Activated T-helper 1 cell treated with Interleukin-2 at 50 U/mL for 16 hours (primary cell): Measurements from ENCODE around the gene INHBA.

Source experiments
- DNase-seq: peaks from one replicate; pipeline ENCODE4 v3.0.0-alpha.2; 2020; ENCODE audit warnings: low read depth

INHBA gene

DNA sequence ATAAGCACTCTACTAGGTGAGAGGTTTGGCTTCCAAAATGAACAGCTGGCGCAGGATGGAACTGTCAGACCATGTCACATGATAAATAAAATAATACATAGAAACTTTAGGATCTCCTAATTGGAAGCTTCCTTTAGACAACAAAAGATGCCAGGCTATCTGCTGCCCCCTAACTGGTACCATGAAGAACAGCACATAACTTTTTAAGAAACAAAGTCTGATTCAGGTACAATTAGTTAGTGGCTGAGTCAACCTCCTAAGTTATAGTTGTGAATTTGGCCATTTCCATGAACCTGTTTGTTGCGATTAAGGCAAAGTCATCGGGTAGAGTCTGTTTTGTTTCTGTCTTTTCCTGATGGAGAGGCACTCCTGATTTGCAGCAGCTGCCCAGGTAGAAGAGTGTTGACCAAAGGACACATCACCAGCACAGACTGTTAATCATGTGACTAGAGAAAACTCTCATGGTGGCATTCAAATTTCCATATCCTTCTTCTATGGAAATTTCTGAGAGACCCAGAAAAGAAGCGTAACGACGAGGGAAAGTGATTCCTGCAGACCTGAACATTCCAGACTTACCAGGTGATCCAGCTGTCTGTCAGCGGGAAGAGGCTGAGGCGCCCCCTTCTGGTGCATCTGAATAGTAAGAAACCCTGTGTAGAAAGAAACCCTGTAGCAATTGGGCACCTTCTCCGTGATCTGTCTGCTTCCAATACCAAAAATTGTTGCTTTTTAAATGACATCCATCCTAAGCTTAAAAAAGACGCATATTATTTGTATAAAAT, 8.6 kb upstream of the INHBA start:
- no peak for DNase-seq

DNA sequence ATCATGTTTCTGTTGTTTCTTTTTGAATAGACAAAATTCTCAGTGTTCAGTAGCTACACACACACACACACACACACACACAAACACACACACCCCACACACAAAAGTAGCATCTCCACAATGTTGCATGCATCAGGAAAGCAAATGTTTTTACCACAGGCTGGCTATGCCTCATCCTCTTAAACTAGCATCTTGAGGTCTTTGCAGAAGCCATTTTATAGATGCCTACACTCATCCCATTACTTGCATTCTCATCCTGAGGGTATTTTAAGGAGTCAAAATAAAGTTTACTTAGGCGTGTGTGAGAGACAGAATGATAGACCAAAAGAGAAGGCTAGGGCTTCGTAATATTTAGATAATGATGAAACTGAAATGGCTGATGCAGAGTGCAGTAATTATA, 7.9 kb upstream of the INHBA start:
- no peak for DNase-seq

DNA sequence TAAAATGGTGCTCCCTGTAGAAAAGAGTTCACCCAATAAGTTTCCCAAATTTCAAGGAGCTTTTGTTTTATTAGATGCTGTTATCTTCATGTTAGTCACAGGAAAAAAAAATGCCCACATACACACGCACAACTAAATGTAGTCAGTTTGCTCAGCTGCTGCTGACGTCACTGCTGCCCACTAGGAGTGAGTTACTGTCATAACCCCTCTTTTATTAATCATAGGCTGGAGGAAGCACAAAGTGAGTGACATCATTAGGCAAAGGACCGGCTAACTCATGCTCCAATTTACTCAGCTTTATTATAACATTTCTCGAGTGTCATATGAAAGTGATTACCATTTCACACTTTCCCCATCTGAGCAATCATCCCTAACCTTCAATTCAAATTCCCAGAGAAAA, 6.7 kb upstream of the INHBA start:
- DNase-seq: no peak

DNA sequence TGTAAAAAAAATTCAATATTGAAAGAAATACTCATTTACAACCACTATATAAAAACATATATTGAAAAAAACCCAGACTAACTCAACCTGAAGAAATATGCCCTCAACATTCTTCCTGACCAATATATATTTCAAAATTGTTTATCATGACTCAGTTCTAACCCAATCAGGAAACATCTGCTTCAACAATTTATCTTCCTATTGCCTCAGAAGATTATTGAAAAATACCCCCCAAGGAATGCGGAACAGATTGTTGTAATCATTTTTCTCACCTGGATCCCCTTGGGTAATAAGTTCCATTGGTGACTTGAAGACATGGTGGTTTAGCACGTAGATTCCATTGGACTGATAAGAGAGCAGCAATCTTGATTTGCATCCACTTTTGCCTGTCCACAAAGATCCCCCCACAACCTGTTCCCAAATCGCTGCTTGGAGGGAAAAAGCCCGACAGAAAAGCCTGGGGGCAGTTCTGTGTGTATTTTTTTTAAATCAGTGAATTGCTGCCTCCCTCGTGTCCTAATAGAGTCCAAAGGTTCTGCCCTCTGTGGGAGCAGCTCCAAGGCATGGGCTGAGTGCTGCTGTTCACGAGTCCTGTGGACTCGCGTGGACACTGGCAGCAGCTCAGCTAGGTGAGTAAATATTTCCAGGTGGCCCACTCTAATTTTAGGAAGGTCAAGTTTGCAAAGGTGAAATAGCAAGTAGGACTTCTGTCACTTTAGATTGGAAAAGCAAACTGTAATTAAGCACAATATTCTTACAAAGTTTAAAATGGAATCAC, 5.9 kb upstream of the INHBA start:
- DNase-seq: no peak

DNA sequence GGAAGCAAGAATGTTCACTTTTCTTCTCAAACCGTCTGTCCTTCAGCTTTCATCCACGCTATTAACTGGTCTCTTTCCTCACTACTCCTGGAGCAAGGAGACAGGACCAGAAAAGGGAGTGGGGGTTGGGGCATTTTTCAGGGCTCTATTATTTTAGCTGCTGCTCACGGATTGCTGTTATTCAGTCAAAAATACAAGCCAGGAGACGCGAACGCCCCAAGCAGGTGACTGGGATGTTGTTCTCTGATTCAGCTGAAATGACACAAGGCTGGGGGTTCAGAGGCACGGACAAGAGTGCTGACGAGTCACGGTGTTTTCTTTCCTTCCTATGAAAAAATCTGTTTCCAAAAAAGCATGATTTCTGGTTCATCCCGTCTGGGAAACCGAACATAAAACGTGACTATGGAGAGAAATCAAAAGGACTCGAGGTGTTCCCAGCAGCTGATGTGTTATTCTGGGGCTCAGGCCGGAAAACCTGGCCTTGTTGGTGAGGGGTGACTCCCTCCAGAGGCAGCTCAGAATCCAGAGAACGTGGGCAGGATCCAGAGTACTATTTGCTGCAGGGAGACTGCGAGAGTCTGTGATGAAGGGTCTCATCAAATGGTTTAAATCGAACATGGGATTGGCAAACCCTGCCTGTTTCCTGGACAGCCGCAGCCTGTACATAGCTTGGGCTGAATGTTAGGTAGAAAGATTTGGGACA, 3.5 kb upstream of the INHBA start:
- DNase-seq: no peak

DNA sequence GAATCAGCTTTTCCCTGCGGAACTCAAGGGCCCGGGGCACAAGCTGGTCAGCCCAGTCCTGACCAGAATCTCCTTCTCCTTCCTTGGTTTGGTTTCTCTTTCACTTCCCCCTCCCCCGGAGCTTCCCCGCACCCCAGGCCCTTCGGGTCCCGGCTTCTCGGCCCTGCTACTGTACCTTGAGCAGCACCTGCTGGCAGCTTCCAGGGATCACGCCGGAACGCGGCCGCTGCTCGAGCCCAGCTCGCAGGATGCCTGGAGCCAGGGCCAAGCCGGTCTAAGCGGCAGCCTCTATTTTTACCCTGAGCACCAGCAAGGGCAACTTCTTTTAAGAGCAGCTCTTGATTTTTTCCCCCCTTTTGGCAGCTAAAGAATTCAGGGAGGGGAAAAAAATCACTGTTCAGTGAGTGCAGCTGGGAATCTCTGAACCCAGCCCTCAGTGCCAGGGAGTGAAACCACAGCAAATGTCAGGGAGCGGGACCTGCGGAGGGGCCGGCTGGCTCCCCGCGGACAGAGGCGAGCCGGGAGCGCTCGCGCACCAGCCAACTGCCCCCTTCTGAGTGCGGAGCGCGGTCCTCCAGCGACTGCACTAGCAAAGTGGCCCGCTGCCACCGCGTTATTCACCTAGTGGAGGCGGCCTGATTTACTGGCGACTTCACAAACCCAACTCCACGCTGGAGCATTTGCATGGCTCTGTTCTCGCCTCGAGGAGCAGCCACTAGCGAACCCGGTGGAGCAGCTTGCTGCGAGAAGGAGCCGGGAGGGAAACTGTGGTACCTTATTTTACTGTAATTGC, 2.4 kb upstream of the INHBA start:
- peak; percentile 3 for DNase-seq

DNA sequence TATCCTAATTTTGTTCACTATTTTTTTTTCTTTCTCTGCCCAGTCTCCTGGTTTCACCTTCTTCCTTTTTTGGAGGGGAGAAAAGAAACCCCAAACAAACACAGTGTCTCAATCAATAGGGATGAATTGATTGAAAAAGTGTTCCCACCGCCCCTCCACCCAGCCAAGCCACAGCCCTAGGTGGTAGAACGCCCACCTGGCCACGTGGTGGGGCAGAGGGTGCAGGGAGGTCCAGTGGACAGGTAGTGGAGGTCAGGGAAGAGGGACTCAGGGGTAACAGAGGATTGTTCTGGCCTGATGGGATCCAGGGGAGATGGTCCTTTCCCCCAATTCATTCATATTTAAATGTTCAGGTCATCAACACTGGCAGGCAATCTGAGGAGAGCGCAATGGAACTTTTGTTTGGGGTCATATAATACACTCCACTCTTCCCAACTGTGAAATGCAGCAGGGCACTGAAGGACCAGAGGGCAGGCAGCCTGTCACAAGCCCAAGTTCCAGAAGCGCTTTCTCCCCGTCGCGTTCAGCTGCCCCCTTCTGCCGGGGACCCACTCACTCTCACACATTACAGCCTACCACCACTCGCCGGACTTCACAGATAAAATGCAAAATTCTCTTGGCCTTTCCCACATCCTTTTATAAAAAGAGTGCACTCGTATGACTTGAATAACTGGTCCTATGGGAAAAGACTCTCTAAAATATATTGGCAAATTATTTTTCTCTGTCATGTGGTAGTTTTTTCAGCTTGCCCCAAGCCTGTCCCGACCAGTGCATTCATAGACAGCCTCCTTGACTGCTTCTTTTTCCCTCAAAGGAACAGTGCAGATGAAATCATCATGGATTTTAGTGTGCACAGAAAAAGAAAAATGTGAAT, 1.6 kb downstream of the INHBA start:
- DNase-seq: no peak

DNA sequence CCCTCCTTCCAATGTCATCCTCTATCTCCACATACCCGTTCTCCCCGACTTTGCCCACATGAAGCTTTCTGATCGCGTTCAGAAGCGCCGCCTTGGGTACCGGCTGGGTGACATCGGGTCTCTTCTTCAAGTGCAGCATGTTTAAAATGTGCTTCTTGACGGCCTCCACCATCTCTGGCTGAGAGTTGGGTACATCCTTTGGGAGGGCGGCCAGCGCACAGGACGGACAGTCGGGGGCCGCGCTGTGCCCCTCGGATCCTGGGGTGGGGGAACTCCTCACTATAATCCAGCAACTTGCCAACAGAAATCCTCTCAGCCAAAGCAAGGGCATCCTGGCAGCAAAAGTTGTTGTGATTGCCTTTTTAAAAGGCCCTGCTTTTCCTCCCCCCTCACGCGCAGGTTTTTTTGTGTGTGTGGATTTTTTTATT, 2.8 kb downstream of the INHBA start:
- DNase-seq: no peak

DNA sequence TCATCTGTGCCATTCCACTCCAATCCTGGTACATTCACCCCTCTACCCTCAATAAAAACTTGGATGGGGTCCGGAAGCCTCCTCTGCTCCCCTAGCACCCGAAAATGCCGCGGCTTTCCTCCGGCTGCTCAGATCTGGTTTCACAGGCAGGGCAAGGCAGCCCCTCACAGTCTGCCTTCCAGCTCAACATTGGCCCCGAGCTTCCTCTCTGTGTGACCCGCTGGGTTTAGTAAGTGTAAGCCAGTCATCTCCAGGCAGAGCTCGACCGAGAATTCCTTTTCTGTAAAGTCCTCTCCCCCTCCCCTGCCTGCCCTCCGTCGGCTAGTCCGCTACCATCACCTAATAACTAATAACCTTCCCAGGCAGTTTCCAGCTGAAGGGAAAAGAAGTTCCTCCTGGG, 3.4 kb downstream of the INHBA start:
- DNase-seq: no peak

DNA sequence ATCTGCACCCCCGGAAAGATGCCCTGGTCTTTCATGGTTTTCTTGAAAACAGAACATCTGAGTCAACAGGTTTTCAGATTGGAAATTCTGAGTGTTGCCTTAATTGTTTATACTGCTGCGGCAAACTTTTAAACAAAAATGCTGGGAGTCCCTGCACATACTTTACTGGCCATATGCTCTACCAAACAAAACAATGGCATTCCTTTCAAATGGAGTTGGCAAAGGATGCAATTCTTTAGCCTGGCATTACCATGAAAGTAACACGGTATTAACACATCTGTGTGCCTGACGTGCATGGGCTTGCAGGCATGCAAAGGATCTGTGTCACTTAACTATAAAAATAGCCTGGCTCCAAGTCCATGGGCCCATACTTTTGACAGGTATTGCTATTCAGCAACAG, 4.2 kb downstream of the INHBA start:
- no peak for DNase-seq

DNA sequence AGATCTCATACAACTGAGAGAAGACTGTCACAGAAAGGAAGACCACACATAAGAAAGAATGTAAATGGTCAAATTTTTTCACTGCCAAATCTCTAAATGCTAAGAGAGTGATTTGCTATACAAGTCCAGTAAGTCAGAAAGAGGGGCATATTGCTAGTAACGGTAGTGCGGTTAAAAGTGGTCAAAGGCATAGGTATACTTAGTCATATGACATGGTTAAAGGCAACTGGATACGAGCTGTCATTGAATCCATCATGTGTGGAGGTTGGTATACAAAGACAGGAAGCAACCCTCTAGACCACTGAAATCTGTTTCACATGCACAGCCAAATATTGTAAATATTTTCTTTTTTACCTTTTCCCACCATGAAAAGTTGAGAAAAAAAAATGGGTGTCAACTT, 4.8 kb downstream of the INHBA start:
- DNase-seq: no peak

DNA sequence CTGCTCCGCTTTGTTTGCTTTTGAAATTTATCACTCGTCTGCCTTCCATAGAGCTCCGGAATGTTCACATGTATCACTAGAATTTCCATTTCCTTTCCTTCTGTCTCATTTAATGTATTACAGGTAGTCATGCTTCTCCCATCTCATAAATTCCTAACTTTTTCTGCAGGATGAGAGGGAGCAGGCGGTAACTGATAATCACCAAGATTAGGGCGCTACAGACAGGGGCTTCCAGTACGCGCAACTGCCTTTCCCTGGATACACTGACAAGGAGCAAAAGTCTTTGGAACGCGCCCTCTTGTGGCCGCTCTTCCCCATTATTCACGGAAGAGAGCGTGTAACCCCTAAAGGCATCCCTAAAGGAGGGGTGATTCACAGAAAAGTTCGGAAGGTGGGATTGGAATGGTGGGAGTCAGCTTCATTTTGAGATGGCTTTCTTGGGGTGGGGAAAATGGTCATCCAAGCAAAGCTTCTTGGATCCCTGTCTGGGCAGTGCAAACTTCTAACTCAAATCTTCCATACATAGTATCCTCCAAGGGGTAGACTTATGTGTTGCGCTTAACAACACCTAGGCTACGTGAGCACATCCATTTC, 6.5 kb downstream of the INHBA start:
- DNase-seq: no peak

DNA sequence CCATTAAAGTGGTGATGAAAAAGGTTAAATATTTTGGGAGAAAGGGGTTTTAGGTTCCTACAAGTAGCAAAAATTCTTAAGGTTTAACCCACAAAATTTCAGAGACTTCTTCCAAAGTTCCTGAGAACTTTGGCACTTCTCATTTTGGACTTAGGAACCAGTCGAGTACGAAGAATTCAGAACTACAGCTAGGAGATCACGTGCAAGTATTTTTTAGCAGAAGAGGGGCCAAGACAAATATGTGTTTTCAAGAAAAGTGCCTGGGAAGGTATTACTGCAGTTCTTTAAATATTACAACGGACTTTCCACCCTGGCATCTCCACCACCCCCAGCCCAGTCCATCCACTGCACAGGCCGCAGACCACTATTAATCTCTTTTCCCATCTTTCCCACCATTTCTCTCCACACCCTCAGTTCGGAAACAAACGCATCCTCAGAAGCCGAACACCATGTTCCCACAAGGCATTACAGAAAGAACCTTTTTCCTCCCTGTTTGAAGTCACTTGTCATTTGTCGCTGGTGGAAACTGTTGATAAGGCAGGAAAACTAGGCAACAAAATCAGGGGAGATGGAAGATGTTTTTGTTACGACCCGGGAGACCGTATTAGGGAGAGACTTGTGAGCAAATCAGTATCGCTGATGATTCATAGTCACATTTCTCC, 7.1 kb downstream of the INHBA start:
- DNase-seq: no peak

DNA sequence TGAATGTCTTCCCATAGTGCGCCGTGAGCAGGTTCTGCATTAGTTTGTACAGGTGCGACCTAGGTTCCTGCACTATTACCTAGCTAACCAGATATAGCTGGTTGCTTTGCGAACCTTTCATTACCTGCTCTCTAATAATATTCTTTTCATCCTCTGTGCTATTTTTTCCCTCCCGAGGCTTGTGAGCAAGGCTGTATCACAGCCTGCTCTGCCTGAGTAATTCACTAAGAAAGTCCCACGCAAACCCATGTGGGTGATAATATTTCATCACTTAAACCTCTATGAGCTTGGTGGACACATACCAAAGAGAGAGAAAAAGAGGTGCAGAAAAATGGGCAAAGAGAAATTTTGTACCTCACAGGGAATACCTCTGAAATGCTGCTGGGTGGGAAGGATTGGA, 8.4 kb downstream of the INHBA start:
- no peak for DNase-seq

DNA sequence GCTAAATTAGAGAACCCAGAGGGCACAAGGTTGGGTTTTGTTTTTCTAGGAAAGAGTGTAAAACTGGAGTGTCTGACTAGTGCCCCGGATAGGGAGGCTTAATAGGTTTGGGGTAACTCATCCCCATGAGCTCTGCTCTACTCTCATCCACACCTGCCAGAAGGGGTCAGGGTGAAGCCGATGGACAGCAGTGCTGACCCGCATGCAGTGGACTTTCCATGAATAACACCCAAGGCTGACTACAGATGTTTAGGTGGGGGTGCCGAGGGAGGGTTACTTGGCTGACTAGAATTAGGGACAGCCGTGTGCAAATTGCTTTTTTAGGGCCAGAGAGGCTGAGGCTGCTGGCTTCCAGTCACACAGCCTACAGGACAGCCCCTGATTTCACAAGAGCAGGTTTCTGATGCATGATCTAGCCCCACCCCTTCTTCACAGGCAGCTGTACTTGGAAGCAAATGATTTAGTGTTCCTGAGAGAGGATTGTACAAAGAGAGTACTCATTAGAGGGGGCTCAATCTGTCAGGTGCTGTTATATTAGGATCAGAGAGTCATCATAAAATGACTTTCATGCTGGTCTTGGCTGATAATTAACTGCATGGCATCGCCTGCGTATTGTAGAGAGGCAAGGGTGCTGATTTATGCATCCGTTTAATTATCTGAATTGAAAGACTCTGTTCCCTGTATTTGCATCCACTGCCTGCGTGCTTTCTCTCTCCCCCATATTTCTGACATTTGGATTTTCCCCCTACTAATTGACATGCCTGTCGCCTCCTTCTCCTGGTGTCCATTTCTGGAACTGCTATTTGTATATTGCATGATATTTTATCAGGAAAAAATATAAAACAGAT, 9.5 kb downstream of the INHBA start:
- no peak for DNase-seq

DNA sequence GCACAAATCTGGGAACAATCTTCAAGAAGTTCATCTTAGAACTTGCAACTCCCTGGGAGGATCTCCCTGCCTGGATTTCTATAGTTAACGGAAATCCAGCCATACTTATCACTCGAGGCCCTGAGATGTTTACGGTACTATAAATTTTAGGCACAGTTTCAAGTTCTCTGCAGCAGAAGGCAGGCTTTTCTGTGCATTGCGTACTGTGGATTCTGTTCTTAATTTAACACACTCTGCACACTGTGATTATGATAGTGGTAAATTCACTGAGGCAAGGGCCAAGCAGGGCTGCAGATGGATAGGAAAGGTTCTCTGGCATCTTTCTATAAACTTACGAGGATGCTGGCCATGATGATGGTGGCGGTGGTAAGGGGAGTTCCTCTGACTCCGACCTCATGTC, 10.6 kb downstream of the INHBA start:
- DNase-seq: no peak

DNA sequence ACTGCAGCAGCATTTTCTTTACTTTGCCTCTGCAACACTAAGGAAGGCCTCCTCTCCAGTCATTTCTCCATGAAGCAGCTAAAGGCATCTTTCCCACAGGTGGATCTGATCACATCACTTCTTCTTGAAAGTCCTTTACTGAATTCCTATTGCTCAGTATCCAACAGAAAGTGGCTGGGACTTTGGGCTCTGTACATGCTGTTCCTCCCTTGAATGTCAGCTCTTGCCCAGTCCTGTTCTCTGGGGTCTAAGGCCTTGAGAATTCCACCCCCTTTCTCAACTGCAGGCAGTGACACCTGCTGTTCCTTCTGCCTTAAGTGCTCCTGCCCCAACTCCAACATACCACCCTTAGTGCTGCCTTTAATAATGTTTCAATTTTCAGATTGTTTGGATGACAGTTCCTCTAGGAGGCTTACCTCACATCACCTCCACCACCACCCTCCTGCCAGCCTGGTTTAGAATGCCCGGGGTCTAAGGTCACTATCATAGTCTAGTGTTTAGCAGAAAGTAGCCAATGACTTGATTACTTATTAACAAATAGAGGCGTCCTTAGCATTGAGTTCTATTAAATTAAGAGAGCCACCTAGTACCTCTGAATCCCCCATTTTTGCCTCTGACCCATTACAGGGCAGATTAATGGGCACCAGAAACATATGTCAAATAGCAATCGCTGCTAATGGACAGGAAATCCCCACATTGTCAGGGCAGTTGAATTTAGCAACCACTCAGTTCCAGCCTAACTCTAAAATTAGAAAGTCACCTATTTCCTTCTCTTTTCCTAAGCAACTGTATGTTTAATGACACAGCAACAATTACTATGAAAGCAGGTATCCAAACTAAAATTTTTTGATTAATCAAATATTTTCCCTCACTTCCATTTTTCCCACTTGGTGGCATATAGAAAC, 11.4 kb downstream of the INHBA start:
- DNase-seq: no peak

DNA sequence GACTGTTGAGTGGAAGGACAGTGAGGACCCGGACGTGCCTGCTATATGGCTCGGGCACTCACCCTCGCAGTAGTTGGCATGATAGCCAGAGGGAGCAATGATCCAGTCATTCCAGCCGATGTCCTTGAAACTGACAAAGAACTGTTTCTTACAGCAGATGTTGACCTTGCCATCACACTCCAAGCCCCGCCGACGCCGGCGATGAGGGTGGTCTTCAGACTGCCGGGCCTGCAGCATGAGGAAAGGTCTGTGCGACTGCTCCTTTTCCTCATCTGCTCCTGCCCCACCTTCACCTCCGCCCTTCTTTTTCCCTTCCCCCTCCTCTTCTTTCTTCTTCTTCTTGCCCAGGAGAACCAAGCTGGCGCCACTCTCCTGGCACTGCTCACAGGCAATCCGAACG, 13.1 kb downstream of the INHBA start:
- no peak for DNase-seq
